Activated CD4-positive, alpha-beta T cell treated with anti-CD3 and anti-CD28 coated beads, Interleukin-2, amount 50 U/mL, for 16 hours (primary cell): ENCODE data around the gene BRAT1.
"Not testable (repeated sequence)": the region's sequence is repeated elsewhere in the genome, so short reads cannot be mapped to it uniquely, and the experiment has no call there.

Experiments used
- DNase-seq: peaks from one replicate; pipeline ENCODE4 v3.0.0-alpha.2; 2020

Gene BRAT1

GRCh38 chr7:2555121-2556052 is at the start of gene BRAT1:
BRAT1 (minus strand) TSS chr7:2555524; CDS start chr7:2554431, 1,093 bp downstream.
- peak; percentile 96 for DNase-seq

GRCh38 chr7:2604608-2605174 is 49.4 kb upstream of the BRAT1 start:
- no peak for DNase-seq

GRCh38 chr7:2603044-2603965 is 48.0 kb upstream of the BRAT1 start:
- DNase-seq, result no peak

GRCh38 chr7:2602406-2603043 is 47.2 kb upstream of the BRAT1 start:
- DNase-seq, result no peak

- no peak for DNase-seq
These were observed 46.6 kb upstream of the BRAT1 start for GRCh38 chr7:2601907-2602306.

- DNase-seq, result no peak
These were observed 45.7 kb upstream of the BRAT1 start for GRCh38 chr7:2601065-2601464.

- no peak for DNase-seq
These were observed 43.0 kb upstream of the BRAT1 start for GRCh38 chr7:2598154-2598823.

GRCh38 chr7:2597273-2597640 is 41.9 kb upstream of the BRAT1 start:
- no peak for DNase-seq

GRCh38 chr7:2596464-2597272 is 41.3 kb upstream of the BRAT1 start:
- DNase-seq, result no peak

- no peak for DNase-seq
These were observed 40.0 kb upstream of the BRAT1 start for GRCh38 chr7:2595258-2595860.

GRCh38 chr7:2594599-2594998 is 39.3 kb upstream of the BRAT1 start:
- DNase-seq, result no peak

GRCh38 chr7:2593036-2593727 is 37.9 kb upstream of the BRAT1 start:
- DNase-seq, result no peak

- no peak for DNase-seq
These were observed 37.1 kb upstream of the BRAT1 start for GRCh38 chr7:2592375-2592865.

- not testable (repeated sequence) for DNase-seq
These were observed 34.6 kb upstream of the BRAT1 start for GRCh38 chr7:2589941-2590340.

- DNase-seq, result no peak
These were observed 34.0 kb upstream of the BRAT1 start for GRCh38 chr7:2589341-2589740.

GRCh38 chr7:2587778-2588177 is 32.5 kb upstream of the BRAT1 start:
- DNase-seq, result no peak

GRCh38 chr7:2587134-2587533 is 31.8 kb upstream of the BRAT1 start:
- DNase-seq, result no peak

- DNase-seq, result no peak
These were observed 31.1 kb upstream of the BRAT1 start for GRCh38 chr7:2586326-2587020.

GRCh38 chr7:2585446-2585845 is 30.1 kb upstream of the BRAT1 start:
- no peak for DNase-seq
